ENCODE data around the gene PCSK9. TPM values are rescaled to one million over a fixed set of nuclear protein-coding genes. Genes with fewer than 3 reads are reported as not detected.

PCSK9 gene
- total and polyA plus RNA-seq, 2 of the 13 experiments (the other 11 are each of a cell fraction or from before 2014, with no cell fraction given) = 33.3 to 80.5 TPM

DNA sequence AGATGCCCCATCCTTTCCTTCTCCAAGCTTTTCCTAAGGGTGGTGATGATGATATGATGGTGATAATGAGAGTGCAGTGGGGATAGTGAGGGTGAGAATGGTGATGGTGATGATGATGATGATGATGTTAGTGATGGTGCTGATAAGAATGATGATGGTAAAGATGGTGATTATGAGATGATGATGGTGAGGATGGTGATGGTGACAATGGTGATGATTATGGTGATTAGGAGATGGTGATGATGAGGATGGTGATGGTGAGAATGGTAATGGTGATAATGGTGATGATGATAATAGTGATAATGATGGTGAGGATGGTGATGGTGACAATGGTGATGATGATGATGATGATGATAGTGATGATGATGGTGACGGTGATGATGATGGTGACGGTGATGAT is 36.7 kb upstream of the PCSK9 start:
- H3K9me3 ChIP-seq (ENCODE audit: low read length) = no peaks in the 10 kb centered on the region
- no peaks in the 10 kb centered on the region for H4K20me1 ChIP-seq (ENCODE audit: insufficient read depth, low read length)
- intact Hi-C loops (cut with micrococcal nuclease; ENCODE audit: unreplicated experiment) (no loop called here), in situ Hi-C loops (cut with HindIII; ENCODE audit: extremely low pct_ligation_motif_present, low pct_unique_long_range_greater_than_20kb) (no loop called here)
- no peak for FAIRE-seq
- H3K4me1 ChIP-seq (ENCODE audit: insufficient read depth, low read length) = peaks cover 8% of the 10 kb centered on the region; the same call in 1 of the 2 replicates
- ChIA-PET CTCF (ENCODE audit: low intra/inter-chr PET ratio, low total read pairs) (no interaction called here), POLR2A (no interaction called here)
- H3K36me3 ChIP-seq (replicated peaks in 1 of 2; ENCODE audit: control insufficient read depth in 1 of 2, insufficient read depth in 2 of 2, low read length in 2 of 2) = no peaks in the 10 kb centered on the region
- peaks cover 3 to 21% of the 10 kb centered on the region in 2 experiments for H3K27me3 ChIP-seq (ENCODE audit: control insufficient read depth in 1 of 2, insufficient read depth in 2 of 2, low read length in 2 of 2)
- TF ChIP-seq, protein P1, sequence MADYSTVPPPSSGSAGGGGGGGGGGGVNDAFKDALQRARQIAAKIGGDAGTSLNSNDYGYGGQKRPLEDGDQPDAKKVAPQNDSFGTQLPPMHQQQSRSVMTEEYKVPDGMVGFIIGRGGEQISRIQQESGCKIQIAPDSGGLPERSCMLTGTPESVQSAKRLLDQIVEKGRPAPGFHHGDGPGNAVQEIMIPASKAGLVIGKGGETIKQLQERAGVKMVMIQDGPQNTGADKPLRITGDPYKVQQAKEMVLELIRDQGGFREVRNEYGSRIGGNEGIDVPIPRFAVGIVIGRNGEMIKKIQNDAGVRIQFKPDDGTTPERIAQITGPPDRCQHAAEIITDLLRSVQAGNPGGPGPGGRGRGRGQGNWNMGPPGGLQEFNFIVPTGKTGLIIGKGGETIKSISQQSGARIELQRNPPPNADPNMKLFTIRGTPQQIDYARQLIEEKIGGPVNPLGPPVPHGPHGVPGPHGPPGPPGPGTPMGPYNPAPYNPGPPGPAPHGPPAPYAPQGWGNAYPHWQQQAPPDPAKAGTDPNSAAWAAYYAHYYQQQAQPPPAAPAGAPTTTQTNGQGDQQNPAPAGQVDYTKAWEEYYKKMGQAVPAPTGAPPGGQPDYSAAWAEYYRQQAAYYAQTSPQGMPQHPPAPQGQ (CRISPR knock-in tag; IDR thresholded peaks at IDR 0.05; ENCODE audit: borderline replicate concordance) = no peak
- TF ChIP-seq CREB1 (IDR thresholded peaks at IDR 0.05) (peak; percentile 93), CREB1 (CRISPR knock-in tag; IDR thresholded peaks at IDR 0.05) (no peak), ATF7 (IDR thresholded peaks at IDR 0.05) (peak; percentile 27; the same call in 1 of the 2 replicates), ATF7 (CRISPR knock-in tag; IDR thresholded peaks at IDR 0.05) (no peak)
- H2AFZ ChIP-seq (ENCODE audit: low read length) = no peak overlapping the region
- no TSS peak for BruUV-seq (replicated peaks)
- H3K79me2 ChIP-seq (ENCODE audit: insufficient read depth, low read length) = no peaks in the 10 kb centered on the region
- no peak overlapping the region for H3K4me2 ChIP-seq (ENCODE audit: low read depth, low read length)
- no peak for ATAC-seq
- no peak for DNase-seq (ENCODE audit: low spot score)
- H3K27ac ChIP-seq (ENCODE audit: extremely low read length, insufficient read depth, low read length) = no peak overlapping the region
- no peak overlapping the region for H3K9ac ChIP-seq (ENCODE audit: insufficient read depth, low read depth, low read length)
- no peak overlapping the region for H3K4me3 ChIP-seq (replicated peaks in 1 of 3; ENCODE audit: insufficient read depth in 1 of 3, low read depth in 2 of 3, low read length in 3 of 3)
- WGBS (ENCODE audit: low lambda C conversion rate) = 4% methylated on average over 2 of the region's 2 CpGs

DNA sequence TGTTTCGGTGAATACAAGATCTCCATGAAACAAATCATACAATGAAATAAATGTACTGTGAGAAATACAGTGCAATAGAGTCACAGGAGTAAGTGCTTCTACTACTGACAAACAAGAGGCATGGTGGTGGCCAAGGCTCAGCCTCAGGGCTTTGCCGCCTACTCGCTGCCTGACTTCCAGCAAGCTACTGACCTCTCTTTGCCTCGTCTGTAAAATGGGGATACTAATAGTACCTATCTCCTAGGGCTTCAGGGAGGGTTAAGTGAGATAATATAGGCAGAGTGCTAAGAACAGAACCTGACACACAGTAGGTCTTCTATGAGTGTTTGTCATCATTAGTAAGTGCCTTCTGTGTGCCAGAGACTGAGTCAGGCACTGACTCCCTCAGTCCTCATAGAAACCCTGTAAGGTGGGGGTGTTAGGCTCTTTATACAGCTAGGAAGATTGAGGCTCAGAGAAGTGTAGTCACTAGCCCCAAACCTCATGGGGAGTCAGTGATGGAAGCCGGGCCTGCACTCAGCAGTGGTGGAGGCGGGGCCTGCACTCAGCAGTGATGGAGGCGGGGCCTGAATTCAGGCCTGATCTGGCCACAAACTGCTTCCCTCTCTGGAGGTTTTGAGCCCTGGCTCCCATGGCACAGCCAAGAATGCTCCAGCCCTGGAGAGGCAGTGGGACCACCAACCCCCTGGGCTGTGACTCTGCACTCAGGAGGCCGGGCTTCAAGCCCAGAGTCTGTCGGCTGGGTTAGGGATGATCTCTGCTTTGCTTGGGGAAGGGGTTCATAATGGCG is 33.8 kb upstream of the PCSK9 start:
- no peaks in the 10 kb centered on the region for H3K79me2 ChIP-seq (ENCODE audit: insufficient read depth, low read length)
- peaks cover 0 to 3% of the 10 kb centered on the region in 2 experiments; a peak in 3 of 5 replicates for H3K27me3 ChIP-seq (ENCODE audit: control insufficient read depth in 1 of 2, insufficient read depth in 2 of 2, low read length in 2 of 2)
- FAIRE-seq (no peak), ATAC-seq (no peak), DNase-seq (ENCODE audit: low spot score) (no peak)
- intact Hi-C loops (cut with micrococcal nuclease; ENCODE audit: unreplicated experiment) = no loop called here
- no peaks in the 10 kb centered on the region for H3K9me3 ChIP-seq (ENCODE audit: low read length)
- no peak overlapping the region for H3K9ac ChIP-seq (ENCODE audit: insufficient read depth, low read depth, low read length)
- no TSS peak for BruUV-seq (replicated peaks)
- no peaks in the 10 kb centered on the region for H4K20me1 ChIP-seq (ENCODE audit: insufficient read depth, low read length)
- H3K36me3 ChIP-seq (replicated peaks in 1 of 2; ENCODE audit: control insufficient read depth in 1 of 2, insufficient read depth in 2 of 2, low read length in 2 of 2) = no peaks in the 10 kb centered on the region
- POLR2A ChIA-PET = no interaction called here
- H3K4me1 ChIP-seq (ENCODE audit: insufficient read depth, low read length) = peaks cover 7% of the 10 kb centered on the region; the same call in 1 of the 2 replicates
- CTCF ChIA-PET (ENCODE audit: low intra/inter-chr PET ratio, low total read pairs) = no interaction called here
- no peak for TF ChIP-seq CBFB (CRISPR knock-in tag; IDR thresholded peaks at IDR 0.05)
- peak; percentile 59; the same call in 1 of the 2 replicates for TF ChIP-seq ZNF629 (CRISPR knock-in tag; conservative IDR thresholded peaks at IDR 0.05)
- peak; percentile 53 for TF ChIP-seq ZKSCAN1 (IDR thresholded peaks at IDR 0.05; ENCODE audit: low read length)
- no peak overlapping the region for H3K27ac ChIP-seq (ENCODE audit: extremely low read length, insufficient read depth, low read length)
- in situ Hi-C loops (cut with HindIII; ENCODE audit: extremely low pct_ligation_motif_present, low pct_unique_long_range_greater_than_20kb) = no loop called here
- 35% methylated on average over 6 of the region's 10 CpGs for WGBS (ENCODE audit: low lambda C conversion rate)
- H3K4me2 ChIP-seq (ENCODE audit: low read depth, low read length) = no peak overlapping the region
- H3K4me3 ChIP-seq (replicated peaks in 1 of 3; ENCODE audit: insufficient read depth in 1 of 3, low read depth in 2 of 3, low read length in 3 of 3) = no peak overlapping the region
- H2AFZ ChIP-seq (ENCODE audit: low read length) = no peak overlapping the region
